Sigmoid colon (tissue), 7 donors: ENCODE results near the gene PCGF2. TPM values are rescaled to one million over a fixed set of nuclear protein-coding genes. Genes with fewer than 3 reads are reported as not detected.

ENCODE experiments used
- DNase-seq: peaks from one replicate; pipeline ENCODE4 v3.0.0-alpha.2; 2019
- H3K27ac ChIP-seq, 4 donors: fragments of 200-600 bp; sonication (generic); one replicate each; pipeline ENCODE4 v1.5.1; 2016 to 2019; ENCODE audit warnings: mild to moderate bottlenecking in 1 of 4
- H3K27me3 ChIP-seq, 3 donors: fragments of 200-600 bp; sonication (generic); one replicate each; pipeline ENCODE4 v1.5.1; 2019; ENCODE audit warnings: mild to moderate bottlenecking in 1 of 3
- H3K36me3 ChIP-seq, 4 donors: fragments of 200-600 bp; sonication (generic); one replicate each; pipeline ENCODE4 v1.5.1; 2016 to 2019
- H3K4me1 ChIP-seq, 4 donors: fragments of 200-600 bp; sonication (generic); one replicate each; pipeline ENCODE4 v1.5.1; 2017 to 2019
- H3K4me3 ChIP-seq, 4 donors: fragments of 200-600 bp; sonication (generic); one replicate each; pipeline ENCODE4 v1.5.1; 2017 to 2019; ENCODE audit warnings: mild to moderate bottlenecking in 2 of 4, moderate library complexity in 1 of 4
- H3K9me3 ChIP-seq, 4 donors: fragments of 200-600 bp in 3 of 4; sonication (generic) in 3 of 4; one replicate each; pipeline versions ENCODE4 v1.5.1 to v1.6.1; 2013 to 2019
- CTCF ChIP-seq, 4 experiments: fragments of 450-650 bp in 3 of 4; fragments of 200-600 bp in 1 of 4; IDR thresholded peaks; one replicate each; pipeline ENCODE4 v1.5.1; 2016 to 2019; ENCODE audit warnings: antibody characterized with exemption in 4 of 4, mild to moderate bottlenecking in 3 of 4, moderate library complexity in 2 of 4
- EP300 ChIP-seq, 4 donors: sonication (generic); formaldehyde crosslinking; IDR thresholded peaks; one replicate each; pipeline ENCODE4 v1.6.1; 2017; ENCODE audit warnings: antibody characterized with exemption in 4 of 4
- POLR2A ChIP-seq, 2 donors: fragments of 450-650 bp; IDR thresholded peaks; one replicate each; pipeline ENCODE4 v1.6.1; 2016; ENCODE audit warnings: antibody characterized with exemption in 2 of 2, mild to moderate bottlenecking in 2 of 2, moderate library complexity in 2 of 2
- POLR2AphosphoS5 ChIP-seq, 4 donors: sonication (generic); formaldehyde crosslinking; IDR thresholded peaks; one replicate each; pipeline ENCODE4 v1.6.1; 2017; ENCODE audit warnings: antibody characterized with exemption in 4 of 4
- WGBS, 2 donors: extraction: QIAGEN DNeasy Blood & Tissue Kit; methylation state at CpG; one replicate each; pipeline ENCODE4 v1.1.7; 2013; 5-methylcytosine and 5-hydroxymethylcytosine counted together
- intact Hi-C: fragments of 100-400 bp; cut with DNase I; formaldehyde crosslinking; loops from one replicate; pipeline ENCODE4 v1.15.1; 2023
- polyA plus RNA-seq, 3 donors: library from polyadenylated mRNA; stranded (reverse); fragments of 200-250 nt; gene quantifications; one replicate each; pipeline ENCODE4 v1.2.3, GENCODE V29; 2013
- total RNA-seq, 4 donors: library from RNA; depleted of rRNA; stranded (reverse); fragments of >200 nt; gene quantifications; one replicate each; pipeline ENCODE4 v1.1.0, GENCODE V29; 2016
- donor health status: healthy with polysubstance abuse.
- donor health status: Bipolar disorder and iron deficiency.
- donor health status: healthy.

The PCGF2 gene
- total and polyA plus RNA-seq, 7 donors, result 4.3 to 32.6 (median 8.9) TPM

- no peak overlapping the region for H3K4me3 ChIP-seq
- H3K27me3 ChIP-seq, result no peaks in the 10 kb centered on the region
- H3K4me1 ChIP-seq, result no peaks in the 10 kb centered on the region
- no peak for DNase-seq
- 96 to 97% methylated on average over 3 of the region's 3 CpGs for WGBS, 2 donors
- intact Hi-C loops, result no loop called here
- peaks cover 66 to 86% (median 74%) of the 10 kb centered on the region in 4 donors for H3K36me3 ChIP-seq
- H3K9me3 ChIP-seq, result no peaks in the 10 kb centered on the region
- no peak overlapping the region for H3K27ac ChIP-seq
- no peak for TF ChIP-seq EP300 (IDR thresholded peaks at IDR 0.05)
- no peak for TF ChIP-seq POLR2A (IDR thresholded peaks at IDR 0.05)
Observed at GRCh38 chr17:38783227-38783626, 35.1 kb upstream of the PCGF2 start.

GRCh38 chr17:38779965-38780752 lies 32.0 kb upstream of the PCGF2 start:
- Histone ChIP-seq H3K4me1 (no peaks in the 10 kb centered on the region), H3K27me3 (no peaks in the 10 kb centered on the region), H3K4me3 (no peak overlapping the region), H3K9me3 (no peaks in the 10 kb centered on the region), H3K36me3 (peaks cover 70 to 100% (median 84%) of the 10 kb centered on the region in 4 donors), H3K27ac (no peak overlapping the region)
- WGBS, 2 donors, result 94% methylated on average over 23 of the region's 23 CpGs
- no peak for DNase-seq
- intact Hi-C loops, result no loop called here
- TF ChIP-seq POLR2AphosphoS5 (IDR thresholded peaks at IDR 0.05) (no peak), POLR2A (IDR thresholded peaks at IDR 0.05) (no peak), EP300 (IDR thresholded peaks at IDR 0.05) (no peak), CTCF (IDR thresholded peaks at IDR 0.05) (no peak)

GRCh38 chr17:38777641-38778250 lies 29.6 kb upstream of the PCGF2 start:
- H3K27ac ChIP-seq, result no peak overlapping the region
- no peaks in the 10 kb centered on the region for H3K9me3 ChIP-seq
- H3K4me1 ChIP-seq, result no peaks in the 10 kb centered on the region
- TF ChIP-seq CTCF (IDR thresholded peaks at IDR 0.05) (no peak), POLR2AphosphoS5 (IDR thresholded peaks at IDR 0.05) (no peak), POLR2A (IDR thresholded peaks at IDR 0.05) (no peak), EP300 (IDR thresholded peaks at IDR 0.05) (no peak)
- 78 to 83% methylated on average over 7 of the region's 7 CpGs for WGBS, 2 donors
- no peak overlapping the region for H3K4me3 ChIP-seq
- no peak for DNase-seq
- no peaks in the 10 kb centered on the region for H3K27me3 ChIP-seq
- intact Hi-C loops, result no loop called here
- H3K36me3 ChIP-seq, result peaks cover 54 to 100% (median 88%) of the 10 kb centered on the region in 4 donors

- Histone ChIP-seq H3K9me3 (no peaks in the 10 kb centered on the region), H3K4me1 (peaks cover 0 to 5% (median 0%) of the 10 kb centered on the region in 4 donors), H3K27ac (no peak overlapping the region), H3K4me3 (no peak overlapping the region), H3K36me3 (peaks cover 37 to 99% (median 74%) of the 10 kb centered on the region in 4 donors), H3K27me3 (no peaks in the 10 kb centered on the region)
- intact Hi-C loops, result no loop called here
- DNase-seq, result no peak
- TF ChIP-seq POLR2A (IDR thresholded peaks at IDR 0.05) (no peak), EP300 (IDR thresholded peaks at IDR 0.05) (no peak)
Observed at GRCh38 chr17:38773258-38773657, 25.1 kb upstream of the PCGF2 start.

- Histone ChIP-seq H3K9me3 (no peaks in the 10 kb centered on the region), H3K36me3 (peaks cover 20 to 99% (median 41%) of the 10 kb centered on the region in 4 donors), H3K4me3 (no peak overlapping the region), H3K27me3 (no peaks in the 10 kb centered on the region), H3K4me1 (peaks cover 0 to 10% (median 0%) of the 10 kb centered on the region in 4 donors), H3K27ac (peak overlapping the region in 1 of 4 donors; percentile 49)
- intact Hi-C loops, result no loop called here
- TF ChIP-seq POLR2A (IDR thresholded peaks at IDR 0.05) (no peak), CTCF (IDR thresholded peaks at IDR 0.05) (no peak), POLR2AphosphoS5 (IDR thresholded peaks at IDR 0.05) (no peak), EP300 (IDR thresholded peaks at IDR 0.05) (no peak)
- DNase-seq, result no peak
- WGBS, 2 donors, result 55 to 72% methylated on average over 6 of the region's 6 CpGs
Observed at GRCh38 chr17:38768417-38768816, 20.3 kb upstream of the PCGF2 start.
